Measurements from ENCODE around the gene VTA1.
"Not testable (repeated sequence)": the region's sequence is repeated elsewhere in the genome, so short reads cannot be mapped to it uniquely, and the experiment has no call there.

The VTA1 gene

DNA sequence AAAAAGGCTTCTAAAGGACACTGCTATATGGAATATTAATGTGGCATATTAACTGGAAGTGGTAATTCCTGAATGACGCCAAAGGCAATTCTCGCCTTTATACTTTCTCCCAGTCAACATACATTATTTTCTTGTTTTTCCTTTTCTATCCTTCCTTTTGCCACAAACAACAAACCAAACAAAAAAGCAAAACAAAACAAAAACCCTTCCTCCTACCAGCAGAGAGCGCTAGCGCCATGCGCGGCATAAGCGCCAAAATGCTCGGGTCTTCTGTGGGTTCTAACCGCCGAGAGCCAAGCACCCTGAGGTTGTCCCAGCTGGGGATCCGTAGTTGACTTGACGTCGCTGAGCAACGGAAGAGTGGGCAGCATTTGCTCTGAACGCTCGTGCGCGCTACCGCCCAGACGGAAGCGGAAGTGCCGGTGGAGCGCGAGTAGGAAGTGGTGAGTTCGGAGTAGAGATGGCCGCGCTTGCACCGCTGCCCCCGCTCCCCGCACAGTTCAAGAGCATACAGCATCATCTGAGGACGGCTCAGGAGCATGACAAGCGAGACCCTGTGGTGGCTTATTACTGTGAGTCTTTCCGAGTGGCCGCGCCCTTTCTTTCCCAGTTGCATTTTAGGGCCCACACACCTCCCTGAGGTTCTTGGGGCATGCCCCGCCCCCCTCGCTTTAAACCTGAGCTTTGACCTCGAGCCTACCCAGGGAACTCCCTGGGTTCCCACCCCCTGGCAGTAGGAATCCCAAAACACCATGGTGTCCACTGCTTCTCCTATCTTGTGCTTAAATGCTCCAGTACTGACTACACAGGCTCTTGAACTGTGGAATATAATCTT is at the start of gene VTA1, which contains the start of gene NMBR:
VTA1 (plus strand) TSS at position 436 of the 835 bp plus-strand sequence; CDS start at position 461, 25 bp downstream.
NMBR (minus strand) TSS at position 295 of the 835 bp plus-strand sequence. CDS start 58,464 bp downstream, outside the sequence.
- DNase-seq (ENCODE audit: low read depth): peak; percentile 100

DNA sequence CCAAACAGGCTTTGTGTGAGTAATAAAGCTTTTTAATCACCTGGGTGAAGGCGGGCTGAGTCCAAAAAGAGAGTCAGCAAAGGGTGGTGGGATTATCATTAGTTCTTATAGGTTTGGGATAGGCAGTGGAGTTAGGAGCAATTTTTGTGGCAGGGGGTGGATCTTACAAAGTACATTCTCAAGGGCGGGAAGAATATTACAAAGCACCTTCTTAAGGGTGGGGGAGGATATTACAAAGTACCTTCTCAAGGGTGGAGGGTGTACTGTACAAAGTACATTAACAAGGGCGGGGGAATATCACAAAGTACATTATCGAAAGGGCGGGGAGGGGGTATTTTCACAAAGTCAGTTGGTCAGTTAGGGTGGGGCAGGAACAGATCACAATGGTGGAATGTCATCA is 42.2 kb upstream of the VTA1 start:
- not testable (repeated sequence) for DNase-seq (ENCODE audit: low read depth)

DNA sequence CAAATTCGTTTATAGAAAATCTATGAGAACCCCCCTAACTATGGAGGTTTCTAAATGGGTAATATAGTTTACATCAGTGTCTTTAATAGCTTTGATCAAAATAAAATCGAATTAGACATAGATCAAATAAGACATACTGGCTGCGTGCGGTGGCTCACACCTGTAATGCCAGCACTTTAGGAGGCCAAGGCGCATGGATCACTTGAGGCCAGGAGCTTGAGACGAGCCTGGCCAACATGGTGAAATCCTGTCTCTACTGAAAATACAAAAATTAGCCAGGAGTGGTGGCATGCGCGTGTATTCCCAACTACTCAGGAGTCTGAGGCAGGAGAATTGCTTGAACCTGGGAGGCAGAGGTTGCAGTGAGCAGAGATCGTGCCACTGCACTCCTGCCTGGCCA is 36.2 kb upstream of the VTA1 start:
- DNase-seq (ENCODE audit: low read depth): not testable (repeated sequence)

DNA sequence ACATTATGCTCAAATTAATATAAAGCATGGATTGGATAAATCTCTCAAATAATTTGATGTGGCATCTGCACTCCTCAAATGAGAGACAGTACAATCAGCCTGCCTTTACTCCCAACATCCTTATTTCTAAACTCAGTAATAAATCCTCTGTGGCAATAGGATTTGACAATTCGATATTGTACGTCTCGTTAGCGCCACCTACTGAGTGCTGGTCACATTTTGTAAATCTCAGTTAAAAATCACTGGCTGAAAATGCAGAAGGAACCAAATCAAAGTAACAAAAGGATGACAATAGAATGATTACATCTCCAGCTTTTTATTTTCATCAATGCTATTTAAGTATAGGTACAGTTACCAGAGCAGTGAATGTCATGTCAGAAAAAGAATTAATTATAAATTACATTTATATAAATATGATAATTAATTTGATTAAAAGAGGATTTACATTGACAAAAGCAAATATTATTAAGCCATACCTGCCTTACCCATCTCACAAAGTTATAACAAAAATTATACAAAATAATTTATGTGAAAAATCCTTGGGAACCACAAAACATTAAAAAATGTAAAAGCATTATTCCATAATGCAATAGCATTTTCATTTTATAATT is 34.5 kb upstream of the VTA1 start:
- DNase-seq (ENCODE audit: low read depth): peak; percentile 86

GRCh38 chr6:142117366-142117765 is 29.7 kb upstream of the VTA1 start:
- DNase-seq (ENCODE audit: low read depth): no peak

DNA sequence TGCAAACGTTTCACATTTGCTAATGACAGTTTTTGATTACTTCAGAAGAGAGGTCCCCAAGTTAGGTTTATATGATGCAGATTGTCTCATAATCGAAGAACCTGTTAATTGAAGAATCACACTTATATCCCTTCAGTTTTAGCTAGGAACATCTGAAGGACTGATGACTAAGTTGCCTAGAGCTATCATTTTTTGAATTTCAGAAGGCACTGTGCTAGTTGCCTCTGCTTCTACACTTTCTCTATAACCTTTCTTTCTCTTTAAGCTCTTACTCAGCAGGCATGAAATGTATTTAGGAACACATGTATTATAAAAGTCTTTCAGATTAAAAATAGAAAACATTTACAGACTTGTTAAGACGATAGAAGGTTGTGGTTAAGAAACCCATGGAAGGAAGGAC is 28.7 kb upstream of the VTA1 start:
- DNase-seq (ENCODE audit: low read depth): peak; percentile 4

DNA sequence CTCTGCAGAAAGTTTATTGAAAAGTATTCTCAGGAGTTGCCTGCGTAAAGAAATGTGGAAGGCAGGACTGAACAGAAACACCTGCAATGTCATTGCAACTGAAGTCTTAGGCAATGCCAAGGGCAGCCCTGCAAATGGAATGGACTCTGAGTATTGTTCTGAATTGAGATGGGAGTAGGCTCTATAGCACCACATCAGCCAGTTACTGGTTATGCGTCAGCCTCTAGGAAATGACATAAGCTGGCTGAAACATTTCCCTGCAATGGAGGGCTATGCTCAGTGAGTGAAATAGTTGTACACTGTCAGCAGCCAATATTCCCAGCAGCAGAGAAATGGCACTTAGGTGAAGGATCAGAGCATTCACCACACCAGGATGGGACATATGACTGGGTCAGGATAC is 28.1 kb upstream of the VTA1 start:
- peak; percentile 47 for DNase-seq (ENCODE audit: low read depth)

DNA sequence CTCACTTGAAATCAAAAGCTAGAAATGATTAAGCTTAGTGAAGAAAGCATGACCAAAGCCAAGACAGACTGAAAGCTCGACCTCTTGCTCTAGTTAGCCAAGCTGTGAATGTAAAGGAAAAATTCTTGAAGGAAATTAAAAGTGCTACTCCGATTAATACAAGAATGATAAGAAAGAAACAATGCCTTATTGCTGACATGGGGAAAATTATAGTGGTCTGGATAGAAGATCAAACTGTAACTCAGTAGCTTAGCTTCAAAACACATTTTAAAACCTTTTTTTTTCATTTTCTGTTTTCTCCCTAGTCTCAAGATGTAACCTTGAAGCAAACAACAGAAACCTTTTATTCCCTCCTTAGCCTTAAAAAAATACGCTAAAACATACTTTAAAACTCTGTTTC is 25.7 kb upstream of the VTA1 start:
- no peak for DNase-seq (ENCODE audit: low read depth)

DNA sequence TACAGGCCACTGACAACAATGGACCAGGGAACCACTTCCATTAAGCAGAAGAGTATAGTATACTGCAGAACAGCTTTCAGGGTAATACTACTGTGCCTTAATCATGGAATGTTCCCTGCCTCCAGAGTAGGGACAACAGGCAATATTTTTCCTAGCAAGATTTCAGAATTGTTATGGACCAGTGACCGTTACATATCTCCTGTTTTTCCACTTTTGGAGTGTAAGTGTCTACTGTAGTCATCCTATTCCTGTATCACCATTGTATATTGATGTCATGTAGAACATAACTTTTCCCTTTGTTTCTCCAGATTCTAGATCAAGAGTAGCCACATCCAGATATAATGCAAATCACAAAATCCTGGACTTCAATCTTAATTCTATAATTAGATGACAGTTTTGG is 16.2 kb upstream of the VTA1 start:
- no peak for DNase-seq (ENCODE audit: low read depth)

DNA sequence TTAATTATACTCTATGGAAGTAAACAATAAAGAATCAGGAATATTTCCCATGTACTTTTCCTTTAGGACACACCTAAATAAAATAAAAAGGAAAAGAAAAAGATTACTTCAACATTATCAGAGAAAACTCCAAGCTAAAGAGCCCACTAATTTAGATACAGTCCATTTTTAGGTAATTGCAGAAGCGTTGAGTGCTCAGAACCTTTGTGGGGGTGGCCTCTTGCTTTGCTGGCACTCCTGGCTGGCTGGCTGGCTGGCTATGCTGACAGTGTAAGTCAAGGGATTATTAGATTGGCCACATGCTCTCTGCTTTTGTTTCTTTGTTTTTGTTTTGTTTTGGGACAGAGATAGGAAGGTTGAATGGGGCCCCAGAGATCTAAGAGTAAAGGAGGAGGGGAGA is 14.4 kb upstream of the VTA1 start, which contains the start of gene GJE1:
GJE1 (plus strand) TSS at position 301 of the 400 bp plus-strand sequence. CDS start 234 bp downstream, outside the sequence.
- DNase-seq (ENCODE audit: low read depth): no peak

DNA sequence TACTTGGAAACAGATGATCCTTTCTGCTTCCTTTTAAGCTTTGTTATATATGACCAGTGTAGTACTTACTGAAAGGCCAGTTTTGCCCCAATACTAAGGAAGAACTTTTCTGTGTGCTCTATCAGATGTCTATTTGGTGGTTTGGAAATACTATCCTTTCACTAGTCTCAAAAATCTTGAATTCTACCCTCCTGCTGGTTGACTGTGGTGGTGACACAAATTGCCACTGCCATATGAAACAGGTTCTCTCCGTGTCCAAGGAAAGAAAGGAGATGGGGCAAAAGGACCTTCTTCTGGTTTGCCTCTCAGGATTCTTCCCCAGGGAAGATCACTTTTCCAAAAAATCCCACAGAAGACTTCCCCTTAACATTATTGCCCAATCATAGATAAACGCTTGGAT is 8.2 kb upstream of the VTA1 start:
- DNase-seq (ENCODE audit: low read depth): peak; percentile 10

GRCh38 chr6:142141531-142141930 is 5.5 kb upstream of the VTA1 start:
- not testable (repeated sequence) for DNase-seq (ENCODE audit: low read depth)

- peak; percentile 88 for DNase-seq (ENCODE audit: low read depth)
Observed at GRCh38 chr6:142152746-142153145, 5.7 kb downstream of the VTA1 start.

GRCh38 chr6:142153196-142153595 is 6.1 kb downstream of the VTA1 start:
- peak; percentile 30 for DNase-seq (ENCODE audit: low read depth)

DNA sequence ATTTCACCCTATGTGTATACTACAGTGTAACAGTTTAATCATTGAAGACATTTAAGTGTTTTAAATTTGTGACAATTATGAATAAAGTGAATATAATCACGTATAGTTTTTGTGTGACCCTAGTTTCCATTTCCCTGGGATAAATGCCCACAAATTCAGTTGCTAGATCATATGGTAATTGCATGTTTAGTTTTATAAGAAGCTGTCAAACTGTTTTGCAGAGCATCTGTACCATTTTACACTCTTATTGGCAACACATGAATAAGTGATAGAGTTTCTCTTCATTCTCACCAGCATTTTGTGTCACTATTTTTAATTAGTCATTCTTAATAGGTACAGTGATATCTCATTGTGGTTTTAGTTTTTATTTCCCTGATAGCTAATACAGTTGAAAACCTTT is 7.3 kb downstream of the VTA1 start:
- no peak for DNase-seq (ENCODE audit: low read depth)

GRCh38 chr6:142155091-142155490 is 8.0 kb downstream of the VTA1 start:
- DNase-seq (ENCODE audit: low read depth): peak; percentile 13

DNA sequence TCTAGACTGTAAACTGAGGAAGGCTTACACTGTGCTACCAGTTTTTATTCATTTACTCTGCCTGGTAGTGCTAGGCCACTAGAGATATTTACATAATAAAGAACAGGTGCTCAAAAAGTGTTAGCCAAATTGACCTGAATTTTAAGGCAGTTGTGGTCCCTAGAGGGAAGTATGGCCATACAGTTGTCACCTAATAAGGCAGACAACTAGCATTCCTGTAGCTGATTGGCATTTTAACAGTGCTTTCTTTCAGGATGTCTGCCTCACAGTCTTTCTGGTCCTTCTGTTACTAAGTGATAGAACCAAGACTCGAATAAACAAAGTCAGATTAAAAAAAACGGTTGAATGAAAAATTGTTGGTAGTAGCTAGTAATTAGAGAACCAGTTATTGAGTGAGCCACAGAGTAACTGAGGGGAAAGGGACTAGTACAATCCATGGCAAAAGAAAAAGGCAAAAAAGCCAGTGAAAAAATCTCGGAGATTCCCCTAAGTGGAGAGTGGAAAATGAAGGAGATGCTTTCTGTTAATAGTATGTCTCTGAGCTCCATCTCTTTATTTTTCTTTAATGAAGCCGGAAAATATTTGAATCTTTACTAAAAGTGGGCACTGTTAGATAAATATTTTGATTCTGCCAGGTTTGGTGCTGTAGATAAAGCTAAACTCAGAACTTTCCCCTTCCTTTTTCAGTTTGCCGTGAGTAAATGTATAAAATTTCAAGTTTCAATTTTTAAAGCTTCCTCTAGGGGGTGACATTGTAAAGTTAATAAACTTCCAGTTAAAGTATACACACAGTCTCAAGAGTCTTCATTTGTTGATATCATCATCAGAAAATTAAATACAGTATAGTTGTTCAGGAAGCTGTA is 9.1 kb downstream of the VTA1 start:
- DNase-seq (ENCODE audit: low read depth): peak; percentile 63

DNA sequence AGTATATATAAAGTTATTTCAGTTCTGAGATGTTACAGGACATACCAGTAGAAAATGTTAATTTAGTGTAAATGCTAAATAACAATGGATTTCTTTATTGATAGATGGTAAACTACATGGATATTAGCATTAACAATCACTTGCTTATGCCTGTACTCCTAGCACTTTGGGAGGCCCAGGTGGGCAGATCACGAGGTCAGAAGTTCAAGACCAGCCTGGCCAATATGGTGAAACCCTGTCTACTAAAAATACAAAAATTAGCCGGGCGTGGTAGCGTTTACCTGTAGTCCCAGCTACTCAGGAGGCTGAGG is 9.7 kb downstream of the VTA1 start:
- DNase-seq (ENCODE audit: low read depth): not testable (repeated sequence)

- no peak for DNase-seq (ENCODE audit: low read depth)
Observed at GRCh38 chr6:142162780-142163179, 15.7 kb downstream of the VTA1 start.

- DNase-seq (ENCODE audit: low read depth): no peak
Observed at GRCh38 chr6:142165227-142165626, 18.2 kb downstream of the VTA1 start.

GRCh38 chr6:142167071-142167470 is 20.0 kb downstream of the VTA1 start:
- DNase-seq (ENCODE audit: low read depth): peak; percentile 4

GRCh38 chr6:142167486-142167885 is 20.4 kb downstream of the VTA1 start:
- DNase-seq (ENCODE audit: low read depth): no peak

All from ELR (cell line).